ENCODE measurements around the gene COG3.

GRCh38 chr13:45548281-45548680 is 83.5 kb downstream of the COG3 start:
- TF ChIP-seq CTCF (IDR thresholded peaks at IDR 0.05 in 4 of 5, conservative IDR thresholded peaks at IDR 0.05 in 1 of 5) = no peak
- no peak for TF ChIP-seq POLR2A (IDR thresholded peaks at IDR 0.05)

All from gastrocnemius medialis (tissue), 4 donors.